Right atrium auricular region (tissue), 2 donors: ENCODE results near the gene COL23A1. TPM values are rescaled to one million over a fixed set of nuclear protein-coding genes. Genes with fewer than 3 reads are reported as not detected.

ENCODE experiments used
- DNase-seq: peaks from one replicate; pipeline ENCODE4 v3.0.0-alpha.2; 2019; ENCODE audit warnings: low spot score
- H3K27ac ChIP-seq, 2 donors: fragments of 200-600 bp; sonication (generic); 1 replicate in 1 of 2; 2 replicates in 1 of 2; pipeline ENCODE4 v1.5.1; 2016 to 2019
- H3K27me3 ChIP-seq, 2 donors: fragments of 200-600 bp; sonication (generic); one replicate each; pipeline versions ENCODE4 v1.5.1 to v1.6.0; 2017 to 2019
- H3K36me3 ChIP-seq: fragments of 200-600 bp; sonication (generic); one replicate; pipeline ENCODE4 v1.5.1; 2016
- H3K4me1 ChIP-seq, 2 donors: fragments of 200-600 bp; sonication (generic); one replicate each; pipeline versions ENCODE4 v1.5.1 to v1.6.0; 2017 to 2019
- H3K4me3 ChIP-seq, 2 donors: fragments of 200-600 bp; sonication (generic); 1 replicate in 1 of 2; 2 replicates in 1 of 2; pipeline ENCODE4 v1.5.1; 2017 to 2019; ENCODE audit warnings: mild to moderate bottlenecking in 1 of 2, moderate library complexity in 1 of 2
- H3K9me3 ChIP-seq, 2 donors: fragments of 200-600 bp; sonication (generic); one replicate each; pipeline ENCODE4 v1.5.1; 2019
- CTCF ChIP-seq, 2 donors: fragments of 200-600 bp; sonication (generic); IDR thresholded peaks; one replicate each; pipeline ENCODE4 v1.5.1; 2019; ENCODE audit warnings: antibody characterized with exemption in 2 of 2
- total RNA-seq, 2 donors: library from RNA; depleted of rRNA; stranded (reverse); fragments of >200 nt; gene quantifications; one replicate each; pipeline ENCODE4 v1.1.0, GENCODE V29; 2016

COL23A1 gene
- total RNA-seq, 2 donors from 2014 or later: 5.7 to 6.8 TPM

GRCh38 chr5:178349625-178350353 lies 240.4 kb downstream of the COL23A1 start:
- DNase-seq: no peak
- H3K4me1 ChIP-seq: no peaks in the 10 kb centered on the region
- TF ChIP-seq CTCF (IDR thresholded peaks at IDR 0.05): no peak

GRCh38 chr5:178349075-178349511 lies 241.1 kb downstream of the COL23A1 start:
- Histone ChIP-seq H3K9me3 (no peaks in the 10 kb centered on the region), H3K27ac (no peak overlapping the region), H3K27me3 (no peaks in the 10 kb centered on the region), H3K36me3 (no peaks in the 10 kb centered on the region), H3K4me1 (no peaks in the 10 kb centered on the region), H3K4me3 (no peak overlapping the region)
- TF ChIP-seq CTCF (IDR thresholded peaks at IDR 0.05): no peak
- DNase-seq: no peak

More at GRCh38 chr5:178349625-178350353, 240.4 kb downstream of the COL23A1 start:
- no peaks in the 10 kb centered on the region for H3K27me3 ChIP-seq
- H3K9me3 ChIP-seq: no peaks in the 10 kb centered on the region
- no peak overlapping the region for H3K27ac ChIP-seq
- no peak overlapping the region for H3K4me3 ChIP-seq
- no peaks in the 10 kb centered on the region for H3K36me3 ChIP-seq

GRCh38 chr5:178348356-178349074 lies 241.7 kb downstream of the COL23A1 start:
- H3K4me3 ChIP-seq: no peak overlapping the region
- no peaks in the 10 kb centered on the region for H3K27me3 ChIP-seq
- H3K36me3 ChIP-seq: no peaks in the 10 kb centered on the region
- H3K9me3 ChIP-seq: no peaks in the 10 kb centered on the region
- no peaks in the 10 kb centered on the region for H3K4me1 ChIP-seq
- no peak overlapping the region for H3K27ac ChIP-seq
- DNase-seq: no peak
- no peak for TF ChIP-seq CTCF (IDR thresholded peaks at IDR 0.05)

GRCh38 chr5:178347956-178348355 lies 242.2 kb downstream of the COL23A1 start:
- DNase-seq: no peak
- Histone ChIP-seq H3K27ac (no peak overlapping the region), H3K9me3 (no peaks in the 10 kb centered on the region), H3K27me3 (no peaks in the 10 kb centered on the region), H3K36me3 (no peaks in the 10 kb centered on the region), H3K4me3 (no peak overlapping the region), H3K4me1 (no peaks in the 10 kb centered on the region)
- no peak for TF ChIP-seq CTCF (IDR thresholded peaks at IDR 0.05)

- TF ChIP-seq CTCF (IDR thresholded peaks at IDR 0.05): no peak
- Histone ChIP-seq H3K4me3 (no peak overlapping the region), H3K9me3 (no peaks in the 10 kb centered on the region), H3K4me1 (no peaks in the 10 kb centered on the region), H3K27me3 (no peaks in the 10 kb centered on the region), H3K36me3 (no peaks in the 10 kb centered on the region), H3K27ac (no peak overlapping the region)
- DNase-seq: no peak
These were observed 243.4 kb downstream of the COL23A1 start for GRCh38 chr5:178346607-178347334.
